Fibroblast of pulmonary artery (primary cell): ENCODE data around the gene LRRC8C.

Experiments
- DNase-seq: peaks from one replicate; pipeline ENCODE4 v3.0.0-alpha.2; 2010; ENCODE audit warnings: low read depth
- H3K4me3 ChIP-seq: replicated peaks from 2 replicates; pipeline ENCODE4 v1.5.1; 2011; ENCODE audit warnings: low read depth, mild to moderate bottlenecking, control low read depth, low read length, moderate library complexity
- TF ChIP-seq, protein P1 (sequence below): IDR thresholded peaks from 2 replicates; pipeline ENCODE4 v1.5.1; 2011; ENCODE audit warnings: mild to moderate bottlenecking, control low read depth, low read length, inconsistent platforms; ENCODE audit errors: missing control alignments

Gene LRRC8C

DNA sequence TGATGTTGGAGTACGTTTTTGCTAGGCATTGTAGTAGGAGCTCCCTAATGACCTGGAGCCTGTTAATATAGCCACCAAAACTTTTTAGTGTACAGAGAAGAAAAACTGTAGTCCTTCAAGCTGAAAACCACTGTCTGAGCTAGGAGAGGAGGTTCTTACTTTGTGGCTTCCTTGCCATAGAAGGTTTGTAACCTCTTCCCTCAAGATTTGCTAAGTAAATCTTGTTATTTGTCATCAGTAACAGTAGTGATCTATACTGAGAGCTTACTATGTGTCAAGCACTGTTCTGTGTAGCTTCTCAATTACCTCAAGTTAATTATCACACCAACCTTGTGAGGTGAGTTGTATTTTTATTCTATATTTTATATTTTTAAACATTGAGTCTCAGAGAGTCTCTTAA is 21.2 kb upstream of the LRRC8C start:
- no peak for DNase-seq
- no peak overlapping the region for H3K4me3 ChIP-seq

DNA sequence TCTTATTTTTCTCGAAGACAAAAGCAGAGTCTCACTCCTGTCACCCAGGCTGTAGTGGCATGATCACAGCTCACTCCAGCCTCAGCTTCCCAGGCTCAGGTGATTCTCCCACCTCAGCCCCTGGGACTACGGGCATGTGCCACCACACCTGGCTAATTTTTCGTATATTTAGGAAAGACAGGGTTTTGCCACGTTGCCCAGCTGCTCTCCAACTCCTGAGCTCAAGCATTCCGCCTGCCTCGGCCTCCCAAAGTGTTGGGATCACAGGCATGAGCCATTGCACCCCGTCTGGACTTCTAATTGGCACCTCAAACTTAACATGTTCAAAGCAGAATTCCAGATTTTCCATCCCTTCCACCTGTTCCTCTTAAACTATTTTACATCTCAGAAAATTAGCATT is 19.0 kb upstream of the LRRC8C start:
- no peak for DNase-seq
- H3K4me3 ChIP-seq, result no peak overlapping the region
- TF ChIP-seq, protein P1, sequence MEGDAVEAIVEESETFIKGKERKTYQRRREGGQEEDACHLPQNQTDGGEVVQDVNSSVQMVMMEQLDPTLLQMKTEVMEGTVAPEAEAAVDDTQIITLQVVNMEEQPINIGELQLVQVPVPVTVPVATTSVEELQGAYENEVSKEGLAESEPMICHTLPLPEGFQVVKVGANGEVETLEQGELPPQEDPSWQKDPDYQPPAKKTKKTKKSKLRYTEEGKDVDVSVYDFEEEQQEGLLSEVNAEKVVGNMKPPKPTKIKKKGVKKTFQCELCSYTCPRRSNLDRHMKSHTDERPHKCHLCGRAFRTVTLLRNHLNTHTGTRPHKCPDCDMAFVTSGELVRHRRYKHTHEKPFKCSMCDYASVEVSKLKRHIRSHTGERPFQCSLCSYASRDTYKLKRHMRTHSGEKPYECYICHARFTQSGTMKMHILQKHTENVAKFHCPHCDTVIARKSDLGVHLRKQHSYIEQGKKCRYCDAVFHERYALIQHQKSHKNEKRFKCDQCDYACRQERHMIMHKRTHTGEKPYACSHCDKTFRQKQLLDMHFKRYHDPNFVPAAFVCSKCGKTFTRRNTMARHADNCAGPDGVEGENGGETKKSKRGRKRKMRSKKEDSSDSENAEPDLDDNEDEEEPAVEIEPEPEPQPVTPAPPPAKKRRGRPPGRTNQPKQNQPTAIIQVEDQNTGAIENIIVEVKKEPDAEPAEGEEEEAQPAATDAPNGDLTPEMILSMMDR, result no peak

More for the DNA sequence above, 21.2 kb upstream of the LRRC8C start:
- TF ChIP-seq, protein P1, result no peak

DNA sequence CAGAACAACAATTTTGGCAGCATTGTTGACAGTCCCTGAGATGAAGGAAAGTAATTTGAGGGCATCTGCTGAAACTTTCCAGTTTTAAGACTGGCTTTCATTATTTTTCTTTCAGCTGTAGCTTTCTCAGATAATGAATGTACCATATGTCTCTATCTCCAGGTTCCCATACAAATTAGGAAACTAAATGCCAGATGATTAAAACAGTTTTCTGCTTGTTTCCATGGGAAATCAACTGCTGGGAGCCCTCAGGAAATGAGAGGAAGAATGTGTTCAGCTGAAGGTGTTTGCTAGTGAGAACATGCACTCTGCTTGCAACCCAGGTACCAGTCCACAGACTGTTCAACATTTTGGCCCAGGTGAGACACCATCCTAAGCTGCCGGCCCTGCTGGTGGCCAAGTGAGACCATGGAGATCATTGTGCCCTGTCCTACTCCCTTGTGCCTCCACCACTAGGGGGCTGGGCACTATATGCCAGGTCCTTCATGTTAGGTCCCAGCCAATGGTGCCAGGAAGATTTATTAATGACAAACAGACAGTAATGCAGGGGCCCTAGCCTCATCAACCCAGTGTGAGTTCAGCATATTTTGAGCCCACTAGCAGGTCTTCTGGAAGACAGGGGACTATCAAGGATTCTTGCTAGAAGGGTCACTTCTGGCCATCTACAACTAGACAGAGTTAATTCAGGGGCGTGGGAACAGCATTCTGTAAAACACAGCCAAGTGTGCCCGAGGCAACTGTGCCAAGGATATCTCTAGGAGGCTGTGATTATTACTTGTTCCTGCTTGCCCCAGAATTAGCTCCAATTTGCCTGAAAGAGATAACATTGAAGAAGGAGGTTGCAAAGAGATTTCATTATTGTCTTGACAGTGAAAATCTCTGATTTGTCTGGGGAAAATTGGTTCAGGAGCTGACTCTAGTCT is 17.0 kb upstream of the LRRC8C start:
- no peak for DNase-seq

DNA sequence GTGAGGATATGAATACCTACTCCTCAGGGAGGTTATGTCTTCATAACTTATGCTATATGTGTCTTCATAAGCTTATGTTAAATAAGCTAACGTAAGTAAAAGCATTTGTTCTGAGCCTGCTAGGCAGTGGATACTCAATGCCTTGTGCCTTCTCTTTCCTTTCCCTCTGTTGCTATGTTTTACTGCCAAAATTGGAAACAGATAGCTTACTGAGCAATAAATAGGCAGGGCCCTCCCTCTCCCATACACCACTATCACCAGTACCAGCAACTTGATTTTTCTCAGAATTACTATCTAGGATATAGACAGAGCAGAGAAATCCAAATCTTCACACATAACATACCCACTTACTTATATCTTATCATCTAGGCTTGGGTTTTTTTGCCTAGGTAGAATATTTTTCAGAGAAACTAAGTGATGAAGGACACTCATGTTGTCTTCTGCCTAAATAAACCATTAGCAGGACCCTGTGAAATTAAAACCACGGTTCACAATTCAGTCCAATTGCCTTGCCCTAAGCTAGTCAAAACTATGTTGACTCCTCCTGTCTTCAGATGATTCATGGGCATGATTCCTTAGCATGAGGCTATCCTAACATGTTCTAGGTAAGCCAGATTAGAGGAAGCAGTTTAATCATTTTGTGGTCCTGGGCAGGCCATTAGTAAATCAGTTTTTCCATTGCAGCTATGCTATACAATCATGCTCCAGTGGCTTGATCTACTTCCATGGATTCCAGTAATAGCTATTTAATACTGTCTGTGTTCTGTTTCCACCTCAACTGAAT is 15.9 kb upstream of the LRRC8C start:
- no peak for DNase-seq
- no peak overlapping the region for H3K4me3 ChIP-seq
- TF ChIP-seq, protein P1, result no peak

More for the DNA sequence above, 17.0 kb upstream of the LRRC8C start:
- H3K4me3 ChIP-seq, result no peak overlapping the region
- TF ChIP-seq, protein P1, result peak; percentile 40

DNA sequence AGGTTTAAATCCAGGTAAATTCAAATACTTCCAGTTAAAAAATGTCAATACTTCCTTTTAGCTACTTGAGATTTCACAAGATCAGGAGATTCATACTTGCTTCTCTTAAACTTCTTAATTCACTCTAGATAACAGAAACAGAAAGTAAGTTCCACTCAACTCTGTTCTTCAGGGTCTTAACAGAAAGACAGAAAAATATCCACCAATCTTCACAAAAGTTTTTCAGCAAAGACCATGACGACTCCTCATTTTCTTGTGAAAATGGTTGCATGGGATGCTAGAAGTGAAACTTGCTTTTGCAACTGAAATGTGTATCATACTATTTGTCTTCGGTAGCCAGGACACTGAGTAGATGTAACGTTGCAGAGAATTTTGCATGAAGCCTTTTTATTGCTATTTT is 12.3 kb upstream of the LRRC8C start:
- TF ChIP-seq, protein P1, result no peak
- no peak for DNase-seq
- H3K4me3 ChIP-seq, result no peak overlapping the region

DNA sequence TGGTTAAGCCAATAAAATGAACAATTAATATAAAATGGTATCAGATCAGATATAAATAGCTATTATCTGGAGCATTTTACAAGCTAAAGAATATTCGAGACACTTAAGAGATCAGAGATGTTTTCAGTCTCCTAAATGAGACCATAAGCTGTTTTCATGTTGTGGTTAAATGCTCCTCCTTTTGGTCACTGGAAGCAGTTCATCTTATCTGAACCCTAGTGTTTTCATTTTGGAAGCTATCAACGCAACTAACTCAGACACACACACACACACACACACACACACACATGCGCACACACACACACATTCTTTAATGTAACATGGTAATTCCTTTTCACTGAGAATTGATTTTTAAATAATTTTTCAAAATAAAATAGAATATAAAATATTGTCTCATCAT is 10.0 kb upstream of the LRRC8C start:
- DNase-seq, result peak; percentile 59
- TF ChIP-seq, protein P1, result peak; percentile 29
- no peak overlapping the region for H3K4me3 ChIP-seq
